Pancreas (tissue), 10 donors: Measurements from ENCODE around the gene UBE2E2. TPM values are rescaled to one million over a fixed set of nuclear protein-coding genes. Genes with fewer than 3 reads are reported as not detected.

Experiments
- ATAC-seq, 4 donors: fragments of 200-7000 bp; cut with Tn5 transposase; one replicate each; pipeline versions ENCODE4 v1.8.0 to v1.9.1; 2020; ENCODE audit warnings: mild to moderate bottlenecking in 4 of 4, moderate library complexity in 4 of 4
- DNase-seq, 6 donors: peaks; one replicate each; pipeline ENCODE4 v3.0.0-alpha.2; 2020
- FAIRE-seq: peaks from 2 replicates; lab custom pipeline; 2012; peaks lifted over from hg19 to GRCh38; lab: Jason Lieb, UNC
- H3K27ac ChIP-seq, 4 donors: fragments of 200-600 bp; sonication (generic); 1 replicate in 3 of 4; 2 replicates in 1 of 4; pipeline versions ENCODE4 v1.5.0 to v1.8.0; 2020
- H3K27me3 ChIP-seq, 4 donors: fragments of 200-600 bp; one replicate each; pipeline ENCODE4 v1.8.0; 2021
- H3K36me3 ChIP-seq, 3 donors: fragments of 200-600 bp; sonication (generic) in 1 of 3; one replicate each; pipeline versions ENCODE4 v1.5.0 to v1.8.0; 2020 to 2021
- H3K4me1 ChIP-seq, 3 donors: fragments of 200-600 bp; one replicate each; pipeline ENCODE4 v1.8.0; 2021
- H3K4me3 ChIP-seq, 4 donors: fragments of 200-600 bp; sonication (generic) in 2 of 4; one replicate each; pipeline versions ENCODE4 v1.5.0 to v1.8.0; 2020 to 2021
- H3K9me3 ChIP-seq, 4 donors: fragments of 200-600 bp; one replicate each; pipeline ENCODE4 v1.8.0; 2021
- WGBS, 2 donors: extraction: QIAGEN DNeasy Blood & Tissue Kit; methylation state at CpG; one replicate each; pipeline ENCODE4 v1.1.7; 2013; 5-methylcytosine and 5-hydroxymethylcytosine counted together
- intact Hi-C, 3 donors: fragments of 100-400 bp; cut with DNase I; formaldehyde crosslinking; loops; one replicate each; pipeline versions ENCODE4 v1.11.1 to v1.14.2; 2022
- polyA plus RNA-seq, 2 donors: library from polyadenylated mRNA; stranded (reverse); fragments of 200-250 nt; gene quantifications; one replicate each; pipeline ENCODE4 v1.2.3, GENCODE V29; 2013
- total RNA-seq, 6 donors: library from RNA; stranded (reverse); fragmentation: NEBNext Ultra II Directional in 4 of 6; extraction: Animal tissue kit (Norgen Biotek cat#: 25700) in 4 of 6; gene quantifications; one replicate each; pipeline versions ENCODE4 v1.2.1 to v1.2.4, GENCODE V29; 2021 to 2023
- TF ChIP-seq, protein P1 (sequence below), 4 donors: fragments of 200-600 bp; sonication (generic) in 3 of 4; IDR thresholded peaks; one replicate each; pipeline versions ENCODE4 v1.5.0 to v1.8.0; 2021; ENCODE audit warnings: antibody characterized with exemption in 4 of 4
- donor health status: healthy with polysubstance abuse.
- donor health status: DM: no; HTN: no; CAD: no; lungs with moderate emphysema.
- donor health status: DM: no; HTN: no; CAD: no.
- donor health status: control.
- donor health status: control.
- donor health status: Bipolar disorder and iron deficiency.
- donor health status: DM: yes; HTN: yes; CAD: no.
- donor health status: DM: no; HTN: no; CAD: no.
- donor health status: DM: no; HTN: no; CAD: no.
- donor health status: DM: yes; HTN: yes; CAD: no.

Gene UBE2E2
- total and polyA plus RNA-seq, 8 donors, result 3.3 to 11.6 (median 5.8) TPM

DNA sequence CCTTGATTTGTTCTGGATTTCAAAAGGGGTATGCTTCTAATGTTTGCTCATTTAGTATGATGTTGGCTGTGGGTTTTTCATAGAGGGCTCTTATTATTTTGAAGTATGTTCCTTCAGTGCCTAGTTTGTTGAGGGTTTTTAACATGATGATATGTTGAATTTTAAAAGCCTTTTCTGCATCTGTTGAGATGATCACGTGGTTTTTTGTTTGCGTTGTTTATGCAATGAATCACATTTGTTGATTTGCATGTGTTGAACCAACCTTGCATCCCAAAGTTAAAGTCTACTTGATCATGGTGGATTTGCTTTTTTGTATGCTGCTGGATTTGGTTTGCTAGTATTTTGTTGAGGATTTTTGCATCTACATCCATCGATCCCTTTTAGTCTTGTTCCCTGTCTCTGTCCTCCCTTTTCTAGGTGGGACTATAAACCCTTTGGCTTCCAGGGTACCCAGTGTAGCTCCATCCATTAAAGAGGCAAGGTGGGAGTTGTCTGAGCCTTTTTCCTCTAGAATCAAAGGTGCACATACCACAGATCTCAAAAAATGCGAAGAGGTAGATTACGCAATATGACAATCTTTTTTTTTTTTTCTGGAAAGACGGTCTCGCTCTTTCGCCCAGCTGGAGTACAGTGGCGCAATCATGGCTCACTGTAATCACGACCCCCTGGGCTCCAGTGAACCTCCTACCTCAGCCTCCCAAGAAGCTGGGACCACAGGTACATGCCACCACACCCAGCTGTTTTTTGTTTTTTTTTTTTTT is 381.0 kb downstream of the UBE2E2 start:
- TF ChIP-seq, protein P1, sequence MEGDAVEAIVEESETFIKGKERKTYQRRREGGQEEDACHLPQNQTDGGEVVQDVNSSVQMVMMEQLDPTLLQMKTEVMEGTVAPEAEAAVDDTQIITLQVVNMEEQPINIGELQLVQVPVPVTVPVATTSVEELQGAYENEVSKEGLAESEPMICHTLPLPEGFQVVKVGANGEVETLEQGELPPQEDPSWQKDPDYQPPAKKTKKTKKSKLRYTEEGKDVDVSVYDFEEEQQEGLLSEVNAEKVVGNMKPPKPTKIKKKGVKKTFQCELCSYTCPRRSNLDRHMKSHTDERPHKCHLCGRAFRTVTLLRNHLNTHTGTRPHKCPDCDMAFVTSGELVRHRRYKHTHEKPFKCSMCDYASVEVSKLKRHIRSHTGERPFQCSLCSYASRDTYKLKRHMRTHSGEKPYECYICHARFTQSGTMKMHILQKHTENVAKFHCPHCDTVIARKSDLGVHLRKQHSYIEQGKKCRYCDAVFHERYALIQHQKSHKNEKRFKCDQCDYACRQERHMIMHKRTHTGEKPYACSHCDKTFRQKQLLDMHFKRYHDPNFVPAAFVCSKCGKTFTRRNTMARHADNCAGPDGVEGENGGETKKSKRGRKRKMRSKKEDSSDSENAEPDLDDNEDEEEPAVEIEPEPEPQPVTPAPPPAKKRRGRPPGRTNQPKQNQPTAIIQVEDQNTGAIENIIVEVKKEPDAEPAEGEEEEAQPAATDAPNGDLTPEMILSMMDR (IDR thresholded peaks at IDR 0.05), result no peak
- ATAC-seq, result no peak
- 93 to 97% methylated on average over 10 of the region's 10 CpGs for WGBS, 2 donors
- no peak overlapping the region for H3K27ac ChIP-seq
- DNase-seq, result no peak
- H3K36me3 ChIP-seq, result no peaks in the 10 kb centered on the region
- intact Hi-C loops, result no loop called here
- no peak for FAIRE-seq
- H3K9me3 ChIP-seq, result no peaks in the 10 kb centered on the region
- H3K4me3 ChIP-seq, result no peak overlapping the region
- H3K27me3 ChIP-seq, result no peaks in the 10 kb centered on the region
- H3K4me1 ChIP-seq, result no peaks in the 10 kb centered on the region

GRCh38 chr3:23587513-23587912 is 384.4 kb downstream of the UBE2E2 start:
- WGBS, 2 donors, result 92 to 94% methylated on average over 3 of the region's 3 CpGs
- FAIRE-seq (no peak), ATAC-seq (no peak), DNase-seq (no peak)
- Histone ChIP-seq H3K4me3 (no peak overlapping the region), H3K36me3 (no peaks in the 10 kb centered on the region), H3K27me3 (no peaks in the 10 kb centered on the region), H3K27ac (no peak overlapping the region), H3K9me3 (no peaks in the 10 kb centered on the region), H3K4me1 (no peaks in the 10 kb centered on the region)
- TF ChIP-seq, protein P1 (IDR thresholded peaks at IDR 0.05), result no peak
- intact Hi-C loops, result no loop called here

DNA sequence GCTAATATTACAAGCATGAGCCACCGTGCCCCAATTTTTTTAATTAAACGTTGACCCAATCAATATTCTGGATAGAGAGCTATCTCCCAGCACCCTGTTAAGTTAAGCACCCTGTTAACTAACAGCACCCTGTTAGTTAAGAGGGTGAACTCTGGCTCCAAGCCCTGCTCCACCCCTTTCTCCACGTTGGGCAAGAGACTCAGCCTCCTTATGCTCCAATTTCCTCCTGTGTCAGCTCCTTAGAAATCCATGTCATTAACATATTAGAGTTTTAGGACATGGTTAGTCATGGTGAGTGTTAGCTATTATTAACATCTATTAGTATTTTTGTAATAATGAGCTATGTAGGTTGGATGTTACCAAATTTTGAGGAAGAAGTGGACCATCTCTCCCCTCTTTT is 385.4 kb downstream of the UBE2E2 start:
- TF ChIP-seq, protein P1 (IDR thresholded peaks at IDR 0.05), result no peak
- no peaks in the 10 kb centered on the region for H3K27me3 ChIP-seq
- H3K27ac ChIP-seq, result no peak overlapping the region
- WGBS, 2 donors, result 36 to 39% methylated on average over 3 of the region's 3 CpGs
- DNase-seq (no peak), FAIRE-seq (no peak), ATAC-seq (no peak)
- no peaks in the 10 kb centered on the region for H3K36me3 ChIP-seq
- no peak overlapping the region for H3K4me3 ChIP-seq
- H3K4me1 ChIP-seq, result no peaks in the 10 kb centered on the region
- intact Hi-C loops, result no loop called here
- no peaks in the 10 kb centered on the region for H3K9me3 ChIP-seq

DNA sequence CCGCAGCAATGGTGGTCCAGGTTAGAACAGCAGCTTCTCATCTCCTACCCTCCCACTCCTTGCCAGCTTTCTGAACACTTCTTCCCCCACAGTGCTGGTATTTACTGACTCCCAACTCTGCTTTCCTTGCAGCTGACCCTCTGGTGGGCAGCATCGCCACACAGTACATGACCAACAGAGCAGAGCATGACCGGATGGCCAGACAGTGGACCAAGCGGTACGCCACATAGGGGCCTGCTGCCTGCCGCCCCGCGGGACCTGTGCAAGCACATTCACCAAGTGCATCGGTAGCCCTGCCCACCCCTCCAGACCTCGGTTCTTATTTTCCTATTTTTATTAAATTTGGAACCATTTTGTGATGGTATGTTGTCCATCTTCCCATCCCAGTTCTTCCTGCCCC is 386.5 kb downstream of the UBE2E2 start:
- intact Hi-C loops, result no loop called here

More for the DNA sequence above, 386.5 kb downstream of the UBE2E2 start:
- FAIRE-seq (no peak), ATAC-seq (no peak), DNase-seq (no peak)
- no peaks in the 10 kb centered on the region for H3K27me3 ChIP-seq
- H3K4me3 ChIP-seq, result no peak overlapping the region
- no peaks in the 10 kb centered on the region for H3K9me3 ChIP-seq
- H3K4me1 ChIP-seq, result no peaks in the 10 kb centered on the region
- WGBS, 2 donors, result 94 to 95% methylated on average over 10 of the region's 10 CpGs
- H3K27ac ChIP-seq, result no peak overlapping the region
- no peaks in the 10 kb centered on the region for H3K36me3 ChIP-seq
- TF ChIP-seq, protein P1 (IDR thresholded peaks at IDR 0.05), result no peak
